Endothelial cell of umbilical vein (primary cell): ENCODE measurements around the gene GALNT12.

Experiments
- EZH2 ChIP-seq: IDR thresholded peaks from 2 replicates; pipeline ENCODE4 v1.6.1; 2012; ENCODE audit warnings: borderline replicate concordance, low read depth, mild to moderate bottlenecking, moderate library complexity, low read length, inconsistent platforms; ENCODE audit not compliant: severe bottlenecking
- JUN ChIP-seq: IDR thresholded peaks from 2 replicates; pipeline ENCODE4 v1.6.1; 2011; ENCODE audit warnings: borderline replicate concordance, low read depth; ENCODE audit not compliant: insufficient read length, insufficient read depth
- POLR2A ChIP-seq: IDR thresholded peaks from 2 replicates; pipeline ENCODE4 v1.6.1; 2012; ENCODE audit warnings: low read depth, mild to moderate bottlenecking, control low read depth, low read length
- TF ChIP-seq, protein P1 (sequence below), 2 donors: IDR thresholded peaks; 1 replicate in 1 of 2; 2 replicates in 1 of 2; pipeline ENCODE4 v1.5.1; 2011; ENCODE audit warnings: low read length in 2 of 2, mild to moderate bottlenecking in 2 of 2, moderate library complexity in 2 of 2, control low read depth in 1 of 2, inconsistent platforms in 1 of 2, low read depth in 1 of 2; ENCODE audit not compliant: insufficient read depth in 1 of 2; ENCODE audit errors: extremely low read depth in 1 of 2
- TF ChIP-seq, protein P2 (sequence below): IDR thresholded peaks from 2 replicates; pipeline ENCODE4 v1.6.1; 2011; ENCODE audit not compliant: insufficient read depth, insufficient read length

DNA sequence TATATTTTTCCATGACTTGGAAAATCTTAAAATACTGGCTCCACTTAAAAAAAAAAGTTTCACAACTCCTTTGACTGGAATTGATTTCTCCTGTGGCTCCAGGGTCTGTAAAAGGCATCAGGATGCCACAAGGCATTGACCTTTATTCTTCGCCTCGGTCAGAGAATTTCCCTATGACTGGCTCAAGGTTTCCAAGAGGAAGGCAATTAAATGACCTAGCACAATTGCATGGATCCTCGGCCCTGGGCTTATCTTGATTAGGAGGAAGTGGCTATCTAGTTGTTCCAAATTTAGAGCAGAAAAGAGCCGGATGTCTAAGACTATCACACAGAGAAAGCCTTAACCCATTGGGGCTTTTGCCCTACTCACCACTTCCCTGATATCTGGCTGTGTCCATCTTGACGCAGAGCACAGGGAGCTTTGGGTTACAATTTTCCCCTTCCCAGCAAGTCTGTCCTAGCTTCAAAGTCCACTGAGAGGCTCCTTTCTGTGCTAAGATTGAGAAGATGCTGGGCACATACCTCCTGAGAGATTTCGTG is 79.3 kb downstream of the GALNT12 start:
- TF ChIP-seq POLR2A (no peak), EZH2 (no peak), JUN (no peak)
- TF ChIP-seq, protein P1, sequence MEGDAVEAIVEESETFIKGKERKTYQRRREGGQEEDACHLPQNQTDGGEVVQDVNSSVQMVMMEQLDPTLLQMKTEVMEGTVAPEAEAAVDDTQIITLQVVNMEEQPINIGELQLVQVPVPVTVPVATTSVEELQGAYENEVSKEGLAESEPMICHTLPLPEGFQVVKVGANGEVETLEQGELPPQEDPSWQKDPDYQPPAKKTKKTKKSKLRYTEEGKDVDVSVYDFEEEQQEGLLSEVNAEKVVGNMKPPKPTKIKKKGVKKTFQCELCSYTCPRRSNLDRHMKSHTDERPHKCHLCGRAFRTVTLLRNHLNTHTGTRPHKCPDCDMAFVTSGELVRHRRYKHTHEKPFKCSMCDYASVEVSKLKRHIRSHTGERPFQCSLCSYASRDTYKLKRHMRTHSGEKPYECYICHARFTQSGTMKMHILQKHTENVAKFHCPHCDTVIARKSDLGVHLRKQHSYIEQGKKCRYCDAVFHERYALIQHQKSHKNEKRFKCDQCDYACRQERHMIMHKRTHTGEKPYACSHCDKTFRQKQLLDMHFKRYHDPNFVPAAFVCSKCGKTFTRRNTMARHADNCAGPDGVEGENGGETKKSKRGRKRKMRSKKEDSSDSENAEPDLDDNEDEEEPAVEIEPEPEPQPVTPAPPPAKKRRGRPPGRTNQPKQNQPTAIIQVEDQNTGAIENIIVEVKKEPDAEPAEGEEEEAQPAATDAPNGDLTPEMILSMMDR (IDR thresholded peaks at IDR 0.05; ENCODE audit: extremely low read depth in 1 of 2, insufficient read depth in 1 of 2, low read depth in 1 of 2, low read length in 2 of 2): no peak
- TF ChIP-seq, protein P2, sequence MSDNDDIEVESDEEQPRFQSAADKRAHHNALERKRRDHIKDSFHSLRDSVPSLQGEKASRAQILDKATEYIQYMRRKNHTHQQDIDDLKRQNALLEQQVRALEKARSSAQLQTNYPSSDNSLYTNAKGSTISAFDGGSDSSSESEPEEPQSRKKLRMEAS: no peak
